ENCODE results near the gene ABI2.

The ABI2 gene

DNA sequence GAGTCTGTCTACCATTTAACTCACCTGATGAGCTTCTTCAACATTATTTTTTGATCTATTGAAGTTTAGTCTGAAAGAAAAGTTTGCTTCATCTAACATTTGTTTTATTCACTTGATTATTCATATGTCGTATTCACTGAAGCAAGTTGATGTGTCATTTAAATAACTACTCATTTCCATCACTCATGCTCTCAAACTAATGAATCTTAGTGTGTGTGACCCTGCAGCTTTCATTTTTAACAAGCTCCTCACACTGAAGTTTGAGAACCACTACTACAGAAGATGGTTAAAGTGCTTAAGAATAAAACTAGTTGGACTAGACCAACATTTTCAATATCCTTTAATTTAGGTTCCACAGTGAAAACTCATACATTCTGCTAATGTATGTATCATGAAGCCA lies 1.8 kb upstream of the ABI2 start:
- POLR2A ChIA-PET: no interaction called here
- Histone ChIP-seq H3K27ac (ENCODE audit: extremely low read depth, low read depth, low read length) (no peak overlapping the region), H3K36me3 (ENCODE audit: control insufficient read depth in 2 of 2, insufficient read depth in 1 of 2, low read length in 2 of 2) (no peaks in the 10 kb centered on the region; a peak in 1 of 3 replicates), H3K9me3 (ENCODE audit: control insufficient read depth, insufficient read depth, low read depth, low read length) (no peaks in the 10 kb centered on the region), H3K4me3 (ENCODE audit: low read depth, low read length) (no peak overlapping the region), H3K4me1 (ENCODE audit: control insufficient read depth, insufficient read depth, low read length) (peaks cover 7% of the 10 kb centered on the region; the same call in 1 of the 2 replicates)
- TF ChIP-seq, protein P1, sequence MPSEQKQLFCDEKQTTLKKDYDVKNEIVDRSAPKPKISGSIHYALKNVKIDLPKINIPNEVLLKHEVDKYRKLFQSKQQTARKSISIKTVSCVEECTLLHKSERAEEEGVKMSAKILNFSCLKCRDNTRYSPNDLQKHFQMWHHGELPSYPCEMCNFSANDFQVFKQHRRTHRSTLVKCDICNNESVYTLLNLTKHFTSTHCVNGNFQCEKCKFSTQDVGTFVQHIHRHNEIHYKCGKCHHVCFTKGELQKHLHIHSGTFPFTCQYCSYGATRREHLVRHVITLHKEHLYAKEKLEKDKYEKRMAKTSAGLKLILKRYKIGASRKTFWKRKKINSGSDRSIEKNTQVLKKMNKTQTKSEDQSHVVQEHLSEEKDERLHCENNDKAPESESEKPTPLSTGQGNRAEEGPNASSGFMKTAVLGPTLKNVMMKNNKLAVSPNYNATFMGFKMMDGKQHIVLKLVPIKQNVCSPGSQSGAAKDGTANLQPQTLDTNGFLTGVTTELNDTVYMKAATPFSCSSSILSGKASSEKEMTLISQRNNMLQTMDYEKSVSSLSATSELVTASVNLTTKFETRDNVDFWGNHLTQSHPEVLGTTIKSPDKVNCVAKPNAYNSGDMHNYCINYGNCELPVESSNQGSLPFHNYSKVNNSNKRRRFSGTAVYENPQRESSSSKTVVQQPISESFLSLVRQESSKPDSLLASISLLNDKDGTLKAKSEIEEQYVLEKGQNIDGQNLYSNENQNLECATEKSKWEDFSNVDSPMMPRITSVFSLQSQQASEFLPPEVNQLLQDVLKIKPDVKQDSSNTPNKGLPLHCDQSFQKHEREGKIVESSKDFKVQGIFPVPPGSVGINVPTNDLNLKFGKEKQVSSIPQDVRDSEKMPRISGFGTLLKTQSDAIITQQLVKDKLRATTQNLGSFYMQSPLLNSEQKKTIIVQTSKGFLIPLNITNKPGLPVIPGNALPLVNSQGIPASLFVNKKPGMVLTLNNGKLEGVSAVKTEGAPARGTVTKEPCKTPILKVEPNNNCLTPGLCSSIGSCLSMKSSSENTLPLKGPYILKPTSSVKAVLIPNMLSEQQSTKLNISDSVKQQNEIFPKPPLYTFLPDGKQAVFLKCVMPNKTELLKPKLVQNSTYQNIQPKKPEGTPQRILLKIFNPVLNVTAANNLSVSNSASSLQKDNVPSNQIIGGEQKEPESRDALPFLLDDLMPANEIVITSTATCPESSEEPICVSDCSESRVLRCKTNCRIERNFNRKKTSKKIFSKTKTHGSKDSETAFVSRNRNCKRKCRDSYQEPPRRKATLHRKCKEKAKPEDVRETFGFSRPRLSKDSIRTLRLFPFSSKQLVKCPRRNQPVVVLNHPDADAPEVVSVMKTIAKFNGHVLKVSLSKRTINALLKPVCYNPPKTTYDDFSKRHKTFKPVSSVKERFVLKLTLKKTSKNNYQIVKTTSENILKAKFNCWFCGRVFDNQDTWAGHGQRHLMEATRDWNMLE (tag by site-specific recombination; conservative IDR thresholded peaks at IDR 0.05; ENCODE audit: low read depth): no peak
- no peak for TF ChIP-seq FEZF1 (tag by site-specific recombination; IDR thresholded peaks at IDR 0.05)
- TF ChIP-seq SALL2 (tag by site-specific recombination; IDR thresholded peaks at IDR 0.05; ENCODE audit: borderline replicate concordance): no peak
- TF ChIP-seq ZNF394 (tag by site-specific recombination; IDR thresholded peaks at IDR 0.05; ENCODE audit: borderline replicate concordance): no peak
- TF ChIP-seq, protein P2, sequence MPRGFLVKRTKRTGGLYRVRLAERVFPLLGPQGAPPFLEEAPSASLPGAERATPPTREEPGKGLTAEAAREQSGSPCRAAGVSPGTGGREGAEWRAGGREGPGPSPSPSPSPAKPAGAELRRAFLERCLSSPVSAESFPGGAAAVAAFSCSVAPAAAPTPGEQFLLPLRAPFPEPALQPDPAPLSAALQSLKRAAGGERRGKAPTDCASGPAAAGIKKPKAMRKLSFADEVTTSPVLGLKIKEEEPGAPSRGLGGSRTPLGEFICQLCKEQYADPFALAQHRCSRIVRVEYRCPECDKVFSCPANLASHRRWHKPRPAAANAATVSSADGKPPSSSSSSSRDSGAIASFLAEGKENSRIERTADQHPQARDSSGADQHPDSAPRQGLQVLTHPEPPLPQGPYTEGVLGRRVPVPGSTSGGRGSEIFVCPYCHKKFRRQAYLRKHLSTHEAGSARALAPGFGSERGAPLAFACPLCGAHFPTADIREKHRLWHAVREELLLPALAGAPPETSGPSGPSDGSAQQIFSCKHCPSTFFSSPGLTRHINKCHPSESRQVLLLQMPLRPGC (tag by site-specific recombination; IDR thresholded peaks at IDR 0.05): no peak
- no peak for TF ChIP-seq ZNF510 (tag by site-specific recombination; IDR thresholded peaks at IDR 0.05; ENCODE audit: insufficient replicate concordance)
- TF ChIP-seq ZBTB7A (tag by site-specific recombination; IDR thresholded peaks at IDR 0.05; ENCODE audit: low read depth): no peak
- TF ChIP-seq GLIS1 (tag by site-specific recombination; IDR thresholded peaks at IDR 0.05): no peak
- CTCF ChIA-PET: interaction anchor here (0.6 to 0.7 kb wide), 2 partner anchors 30 to 39 kb away, joined by 4 to 5 read pairs; no protein-coding TSS in a partner anchor

DNA sequence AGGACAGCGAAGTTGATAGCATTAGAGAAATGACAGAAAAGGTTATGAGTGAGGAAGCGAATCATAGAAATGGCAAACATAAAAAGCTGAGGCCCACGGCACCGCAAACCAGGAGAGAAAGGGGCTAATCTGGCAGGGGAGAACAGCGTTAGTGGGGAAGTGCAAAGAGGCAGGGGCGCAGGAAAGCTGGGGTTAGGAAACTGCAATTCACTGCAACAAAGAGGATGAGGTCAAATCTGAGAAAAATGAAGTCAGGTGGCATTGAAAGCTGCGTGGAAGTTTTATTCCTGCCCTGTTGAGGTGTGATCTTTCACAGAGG lies 653 bp upstream of the ABI2 start:
- POLR2A ChIA-PET: interaction anchor here (0.6 kb wide), 1 partner anchor 8 kb away, joined by 3 read pairs; no protein-coding TSS in a partner anchor
- Histone ChIP-seq H3K27ac (ENCODE audit: extremely low read depth, low read depth, low read length) (peak overlapping the region; percentile 75), H3K4me3 (ENCODE audit: low read depth, low read length) (peak overlapping the region; percentile 83), H3K36me3 (ENCODE audit: control insufficient read depth in 2 of 2, insufficient read depth in 1 of 2, low read length in 2 of 2) (no peaks in the 10 kb centered on the region; a peak in 1 of 3 replicates), H3K4me1 (ENCODE audit: control insufficient read depth, insufficient read depth, low read length) (peaks cover 7% of the 10 kb centered on the region; the same call in 1 of the 2 replicates), H3K9me3 (ENCODE audit: control insufficient read depth, insufficient read depth, low read depth, low read length) (no peaks in the 10 kb centered on the region)
- CTCF ChIA-PET: interaction anchor here (0.7 to 0.9 kb wide), 2 partner anchors 26 to 488 kb away, joined by 3 read pairs; no protein-coding TSS in a partner anchor
- TF ChIP-seq ZNF623 (tag by site-specific recombination; IDR thresholded peaks at IDR 0.05) (0 out of 2 replicates have a peak, but pooled peaks have one; percentile 16), PRDM1 (tag by site-specific recombination; IDR thresholded peaks at IDR 0.05) (peak; percentile 76), ZNF600 (tag by site-specific recombination; IDR thresholded peaks at IDR 0.05) (peak; percentile 21; the same call in 1 of the 2 replicates), ZNF670 (tag by site-specific recombination; IDR thresholded peaks at IDR 0.05; ENCODE audit: low read depth) (no peak), ZBTB20 (tag by site-specific recombination; IDR thresholded peaks at IDR 0.05) (peak; percentile 22; the same call in 1 of the 2 replicates)
